ENCODE measurements around the gene RPS8.

Gene RPS8

DNA sequence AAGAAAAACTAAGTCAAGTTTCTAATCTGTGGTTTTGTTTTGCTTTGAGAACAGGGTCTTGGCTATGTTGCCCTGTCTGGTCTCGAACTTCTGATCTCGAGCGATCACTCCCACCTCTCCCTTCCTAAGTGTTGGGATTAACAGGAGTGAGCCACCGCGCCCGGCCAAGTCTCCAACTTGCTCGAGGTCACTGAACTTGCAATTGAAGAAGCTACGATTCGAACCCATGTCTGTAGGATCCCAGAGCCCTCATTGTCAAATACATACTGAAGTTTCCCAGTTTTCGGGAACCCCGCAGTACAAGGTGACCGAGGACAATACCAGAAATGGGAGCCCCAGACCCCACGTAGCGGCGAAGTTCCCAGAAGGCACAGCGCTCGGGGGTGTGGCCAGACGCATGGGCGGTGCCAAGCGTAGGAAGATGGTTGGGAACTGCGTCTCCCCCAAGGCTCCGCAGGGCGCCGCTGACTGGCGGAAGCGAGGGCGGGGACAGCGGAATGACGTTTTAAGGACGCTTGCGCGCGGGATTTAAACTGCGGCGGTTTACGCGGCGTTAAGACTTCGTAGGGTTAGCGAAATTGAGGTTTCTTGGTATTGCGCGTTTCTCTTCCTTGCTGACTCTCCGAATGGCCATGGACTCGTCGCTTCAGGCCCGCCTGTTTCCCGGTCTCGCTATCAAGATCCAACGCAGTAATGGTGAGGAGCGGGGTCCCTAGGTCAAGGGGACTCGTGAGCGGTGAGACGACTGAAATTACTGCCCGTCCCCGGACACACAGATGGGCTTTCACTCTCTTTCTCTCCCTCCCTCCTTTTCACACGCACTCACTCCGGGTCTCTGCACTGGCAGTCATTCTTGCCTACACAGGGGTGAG is 35.8 kb upstream of the RPS8 start, which contains the start of gene KIF2C:
Gene KIF2C, plus strand, starts transcription at position 531 of the 872 bp plus-strand sequence. Its CDS starts 96 bp downstream, at position 627.
- TF ChIP-seq, protein P1, sequence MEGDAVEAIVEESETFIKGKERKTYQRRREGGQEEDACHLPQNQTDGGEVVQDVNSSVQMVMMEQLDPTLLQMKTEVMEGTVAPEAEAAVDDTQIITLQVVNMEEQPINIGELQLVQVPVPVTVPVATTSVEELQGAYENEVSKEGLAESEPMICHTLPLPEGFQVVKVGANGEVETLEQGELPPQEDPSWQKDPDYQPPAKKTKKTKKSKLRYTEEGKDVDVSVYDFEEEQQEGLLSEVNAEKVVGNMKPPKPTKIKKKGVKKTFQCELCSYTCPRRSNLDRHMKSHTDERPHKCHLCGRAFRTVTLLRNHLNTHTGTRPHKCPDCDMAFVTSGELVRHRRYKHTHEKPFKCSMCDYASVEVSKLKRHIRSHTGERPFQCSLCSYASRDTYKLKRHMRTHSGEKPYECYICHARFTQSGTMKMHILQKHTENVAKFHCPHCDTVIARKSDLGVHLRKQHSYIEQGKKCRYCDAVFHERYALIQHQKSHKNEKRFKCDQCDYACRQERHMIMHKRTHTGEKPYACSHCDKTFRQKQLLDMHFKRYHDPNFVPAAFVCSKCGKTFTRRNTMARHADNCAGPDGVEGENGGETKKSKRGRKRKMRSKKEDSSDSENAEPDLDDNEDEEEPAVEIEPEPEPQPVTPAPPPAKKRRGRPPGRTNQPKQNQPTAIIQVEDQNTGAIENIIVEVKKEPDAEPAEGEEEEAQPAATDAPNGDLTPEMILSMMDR (IDR thresholded peaks at IDR 0.05; ENCODE audit: control insufficient read depth, insufficient read depth, low read depth, low read length, missing control alignments) = no peak
- peak within 1 kb of the TSS; percentile 50 for H3K4me3 ChIP-seq (ENCODE audit: control insufficient read depth, low read depth, low read length)
- peak; percentile 87 for DNase-seq (ENCODE audit: low read depth)

DNA sequence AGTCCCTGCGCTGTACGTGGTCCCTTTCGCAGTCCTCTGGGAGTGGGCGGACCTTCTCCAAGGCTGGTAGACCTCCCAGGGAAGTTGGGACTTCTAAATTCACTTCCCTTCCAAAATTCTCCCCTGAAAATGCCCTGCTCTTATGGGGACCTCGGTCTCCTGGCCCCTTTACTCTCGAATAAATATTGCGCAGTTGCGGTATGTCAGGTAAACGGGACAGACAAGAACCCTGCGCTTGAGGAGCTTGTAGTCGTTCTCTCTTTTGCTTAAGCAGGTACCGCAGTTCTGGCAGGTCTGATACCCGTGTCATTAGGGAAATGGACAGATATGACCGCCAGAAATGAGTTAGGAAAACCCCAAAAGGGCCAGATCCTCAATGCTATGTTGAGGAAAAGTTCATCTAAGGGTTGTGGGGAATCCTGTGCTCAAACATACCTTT is 35.1 kb upstream of the RPS8 start:
- TF ChIP-seq, protein P1 (IDR thresholded peaks at IDR 0.05; ENCODE audit: control insufficient read depth, insufficient read depth, low read depth, low read length, missing control alignments) = no peak
- peak overlapping the region; percentile 50 for H3K4me3 ChIP-seq (ENCODE audit: control insufficient read depth, low read depth, low read length)
- DNase-seq (ENCODE audit: low read depth) = no peak

DNA sequence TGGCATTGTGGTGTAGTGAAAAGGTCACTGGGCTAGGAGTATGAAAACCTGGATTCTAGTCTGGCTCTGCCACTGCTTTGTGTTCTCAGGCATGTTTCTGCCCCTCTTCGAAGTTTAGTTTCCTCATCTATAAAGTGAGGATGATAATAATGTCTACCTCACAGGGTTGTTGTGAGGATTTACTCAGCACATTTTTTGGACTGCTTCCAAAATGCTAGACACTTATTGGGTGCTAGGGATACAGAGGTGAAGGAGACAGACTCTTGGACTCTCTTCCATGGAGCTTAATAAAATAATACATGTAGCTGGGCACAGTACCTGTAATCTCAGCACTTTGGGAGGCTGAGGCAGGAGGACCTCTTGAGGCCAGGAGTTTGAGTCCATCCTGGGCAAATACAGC is 32.1 kb upstream of the RPS8 start:
- TF ChIP-seq, protein P1 (IDR thresholded peaks at IDR 0.05; ENCODE audit: control insufficient read depth, insufficient read depth, low read depth, low read length, missing control alignments) = no peak
- no peak overlapping the region for H3K4me3 ChIP-seq (ENCODE audit: control insufficient read depth, low read depth, low read length)
- DNase-seq (ENCODE audit: low read depth) = no peak

DNA sequence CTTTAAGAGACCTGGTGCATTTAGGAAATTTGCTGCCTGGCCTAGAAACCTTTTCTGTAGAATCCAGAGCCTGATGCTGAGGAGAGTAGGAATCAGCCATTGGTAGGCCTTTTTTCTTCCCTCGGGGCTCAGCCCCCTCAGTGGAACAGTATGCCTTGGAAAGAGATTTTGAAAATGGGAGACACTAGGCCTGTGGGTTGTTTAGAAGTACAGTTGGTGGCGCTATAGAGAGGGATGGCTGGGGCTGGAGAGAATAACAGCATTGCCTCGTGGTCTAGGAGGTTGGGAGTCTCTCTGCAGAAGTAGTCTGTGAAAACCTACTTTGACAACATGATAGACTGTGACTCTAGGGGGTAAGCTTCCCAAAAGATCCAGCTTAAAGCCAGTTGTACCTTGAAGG is 27.5 kb upstream of the RPS8 start:
- no peak for DNase-seq (ENCODE audit: low read depth)
- TF ChIP-seq, protein P1 (IDR thresholded peaks at IDR 0.05; ENCODE audit: control insufficient read depth, insufficient read depth, low read depth, low read length, missing control alignments) = no peak
- no peak overlapping the region for H3K4me3 ChIP-seq (ENCODE audit: control insufficient read depth, low read depth, low read length)

DNA sequence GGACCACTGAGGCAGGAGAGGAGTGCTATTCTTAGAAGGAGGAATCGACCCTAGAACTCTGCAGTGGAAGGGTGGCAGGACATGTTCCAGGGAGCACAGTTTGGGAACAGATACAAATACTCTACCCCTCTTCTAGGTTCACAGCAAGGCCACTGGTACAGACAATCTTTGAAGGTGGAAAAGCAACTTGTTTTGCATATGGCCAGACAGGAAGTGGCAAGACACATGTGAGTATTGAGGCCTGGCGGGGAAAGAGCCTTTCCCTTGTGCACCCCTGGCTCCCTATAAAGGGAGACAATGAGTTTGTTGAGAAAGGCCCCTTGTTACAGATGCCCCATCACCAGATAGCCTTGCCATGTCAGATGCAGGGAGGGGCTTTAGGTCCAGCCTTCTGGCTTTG is 17.9 kb upstream of the RPS8 start:
- DNase-seq (ENCODE audit: low read depth) = no peak
- H3K4me3 ChIP-seq (ENCODE audit: control insufficient read depth, low read depth, low read length) = no peak overlapping the region
- TF ChIP-seq, protein P1 (IDR thresholded peaks at IDR 0.05; ENCODE audit: control insufficient read depth, insufficient read depth, low read depth, low read length, missing control alignments) = no peak

DNA sequence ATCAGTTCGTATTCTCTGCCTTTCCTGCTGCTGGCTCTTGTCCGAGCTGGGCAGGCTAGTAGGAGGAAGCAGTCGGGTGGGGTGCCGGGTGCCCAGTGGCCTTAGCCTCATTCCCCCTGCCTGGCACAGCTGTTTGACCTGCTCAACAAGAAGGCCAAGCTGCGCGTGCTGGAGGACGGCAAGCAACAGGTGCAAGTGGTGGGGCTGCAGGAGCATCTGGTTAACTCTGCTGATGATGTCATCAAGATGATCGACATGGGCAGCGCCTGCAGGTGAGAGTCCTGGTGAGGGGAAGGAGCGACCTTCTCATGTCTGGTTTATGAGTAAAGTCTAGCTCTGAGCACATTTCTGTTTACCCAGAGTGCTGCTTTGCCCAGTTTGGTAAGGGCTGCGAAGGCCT is 16.3 kb upstream of the RPS8 start:
- TF ChIP-seq, protein P1 (IDR thresholded peaks at IDR 0.05; ENCODE audit: control insufficient read depth, insufficient read depth, low read depth, low read length, missing control alignments) = no peak
- DNase-seq (ENCODE audit: low read depth) = no peak
- H3K4me3 ChIP-seq (ENCODE audit: control insufficient read depth, low read depth, low read length) = no peak overlapping the region

Measured in AG09309 (cell line).